ENCODE results near the gene HIVEP3. TPM values are rescaled to one million over a fixed set of nuclear protein-coding genes. Genes with fewer than 3 reads are reported as not detected.

Gene HIVEP3
- polyA plus RNA-seq, 1 of the 3 experiments (the other 2 are of a cell fraction) = 6.4 TPM

DNA sequence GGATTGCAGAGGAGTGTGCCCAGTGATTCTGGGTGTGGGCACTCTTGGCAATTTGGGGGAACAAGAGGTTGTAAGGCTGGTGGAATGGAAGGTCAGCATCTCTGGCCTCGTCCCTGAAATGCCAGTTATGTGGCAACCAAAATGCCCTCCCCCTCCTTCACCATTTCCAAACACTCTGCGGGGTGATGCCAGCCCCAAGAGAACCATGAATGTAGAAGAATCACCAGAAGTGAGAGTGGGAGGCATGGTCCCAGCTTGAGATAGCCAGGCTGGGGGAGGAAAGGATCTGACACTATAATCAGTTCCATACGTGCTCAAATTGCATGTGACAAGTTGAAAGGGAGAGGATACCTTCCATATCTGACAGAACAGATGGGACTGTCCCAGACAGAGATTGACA lies 345.5 kb downstream of the HIVEP3 start:
- no peaks in the 10 kb centered on the region for H3K36me3 ChIP-seq (replicated peaks in 1 of 2; ENCODE audit: control insufficient read depth in 1 of 2, insufficient read depth in 2 of 2, low read length in 1 of 2)
- no peak overlapping the region for H3K4me2 ChIP-seq
- no peak for TF ChIP-seq ELF1 (IDR thresholded peaks at IDR 0.05)
- TF ChIP-seq RFX5 (IDR thresholded peaks at IDR 0.05; ENCODE audit: low read length) = no peak
- TF ChIP-seq NFIC (IDR thresholded peaks at IDR 0.05; ENCODE audit: borderline replicate concordance) = no peak
- no peak for TF ChIP-seq SMC3 (IDR thresholded peaks at IDR 0.05; ENCODE audit: low read depth, low read length)
- TF ChIP-seq, protein P1, sequence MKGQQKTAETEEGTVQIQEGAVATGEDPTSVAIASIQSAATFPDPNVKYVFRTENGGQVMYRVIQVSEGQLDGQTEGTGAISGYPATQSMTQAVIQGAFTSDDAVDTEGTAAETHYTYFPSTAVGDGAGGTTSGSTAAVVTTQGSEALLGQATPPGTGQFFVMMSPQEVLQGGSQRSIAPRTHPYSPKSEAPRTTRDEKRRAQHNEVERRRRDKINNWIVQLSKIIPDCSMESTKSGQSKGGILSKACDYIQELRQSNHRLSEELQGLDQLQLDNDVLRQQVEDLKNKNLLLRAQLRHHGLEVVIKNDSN (IDR thresholded peaks at IDR 0.05; ENCODE audit: borderline replicate concordance, low read depth) = no peak
- no peak for TF ChIP-seq NRF1 (IDR thresholded peaks at IDR 0.05; ENCODE audit: low read depth, low read length)
- TF ChIP-seq RCOR1 (IDR thresholded peaks at IDR 0.05; ENCODE audit: low read length) = no peak
- TF ChIP-seq GABPA (IDR thresholded peaks at IDR 0.05; ENCODE audit: low read depth) = no peak
- no peak for TF ChIP-seq YY1 (IDR thresholded peaks at IDR 0.05; ENCODE audit: low read depth)
- no peak for TF ChIP-seq EZH2phosphoT487 (IDR thresholded peaks at IDR 0.05; ENCODE audit: borderline replicate concordance, low read depth)
- TF ChIP-seq RAD21 (IDR thresholded peaks at IDR 0.05; ENCODE audit: low read length) = no peak
- no peak for TF ChIP-seq MEF2A (IDR thresholded peaks at IDR 0.05; ENCODE audit: borderline replicate concordance, low read depth)
- no peak for TF ChIP-seq FOXJ3 (CRISPR knock-in tag; IDR thresholded peaks at IDR 0.05)
- no peak for TF ChIP-seq GATA2 (CRISPR knock-in tag; IDR thresholded peaks at IDR 0.05)
- no peak for TF ChIP-seq RXRA (IDR thresholded peaks at IDR 0.05; ENCODE audit: borderline replicate concordance, low read depth)
- no peak for TF ChIP-seq ZBTB33 (IDR thresholded peaks at IDR 0.05; ENCODE audit: borderline replicate concordance, low read depth)
- no peak for TF ChIP-seq MXI1 (IDR thresholded peaks at IDR 0.05; ENCODE audit: low read depth, low read length)
- no peaks in the 10 kb centered on the region for H3K27me3 ChIP-seq (ENCODE audit: insufficient read depth)
- H2AFZ ChIP-seq (ENCODE audit: low read depth) = no peak overlapping the region
- H3K9ac ChIP-seq = no peak overlapping the region
- H3K27ac ChIP-seq (ENCODE audit: low read depth in 2 of 2, low read length in 1 of 2) = no peak overlapping the region
- WGBS (ENCODE audit: low lambda C conversion rate) = 79% methylated on average over 3 of the region's 3 CpGs
- H3K9me2 ChIP-seq = no peaks in the 10 kb centered on the region
- ChIA-PET CTCF (interaction anchor here (0.6 to 4.2 kb wide), 73 partner anchors 8 to 1523 kb away, joined by 3 to 31 read pairs (median 5); partner anchors contain the start of gene HIVEP3), POLR2A (no interaction called here)
- DNase-seq = peak; percentile 31
- no peak overlapping the region for H3K4me3 ChIP-seq (ENCODE audit: low read depth in 2 of 2, low read length in 1 of 2)
- H3K79me2 ChIP-seq (ENCODE audit: insufficient read depth) = no peaks in the 10 kb centered on the region
- no peaks in the 10 kb centered on the region for H3F3A ChIP-seq (replicated peaks; ENCODE audit: insufficient read depth)
- H4K20me1 ChIP-seq (ENCODE audit: insufficient read depth) = no peaks in the 10 kb centered on the region
- no peaks in the 10 kb centered on the region for H3K9me3 ChIP-seq
- peaks cover 4 to 18% of the 10 kb centered on the region in 2 experiments; a peak in 3 of 4 replicates for H3K4me1 ChIP-seq (ENCODE audit: control insufficient read depth in 1 of 2, insufficient read depth in 2 of 2, low read depth in 1 of 2, low read length in 1 of 2)

GRCh38 chr1:41572224-41572623 lies 346.5 kb downstream of the HIVEP3 start:
- CTCF ChIA-PET = interaction anchor here (2.3 to 4.2 kb wide), 4 partner anchors 11 to 239 kb away, joined by 9 to 30 read pairs (median 22); no protein-coding TSS in a partner anchor
- no peaks in the 10 kb centered on the region for H3K79me2 ChIP-seq (ENCODE audit: insufficient read depth)

More at GRCh38 chr1:41572224-41572623, 346.5 kb downstream of the HIVEP3 start:
- 88% methylated on average over 5 of the region's 5 CpGs for WGBS (ENCODE audit: low lambda C conversion rate)
- Histone ChIP-seq H3K4me2 (no peak overlapping the region), H3K27me3 (ENCODE audit: insufficient read depth) (no peaks in the 10 kb centered on the region), H3K36me3 (replicated peaks in 1 of 2; ENCODE audit: control insufficient read depth in 1 of 2, insufficient read depth in 2 of 2, low read length in 1 of 2) (no peaks in the 10 kb centered on the region), H3K9me2 (no peaks in the 10 kb centered on the region), H3K9me3 (no peaks in the 10 kb centered on the region), H2AFZ (ENCODE audit: low read depth) (no peak overlapping the region), H3K4me1 (ENCODE audit: control insufficient read depth in 1 of 2, insufficient read depth in 2 of 2, low read depth in 1 of 2, low read length in 1 of 2) (peaks cover 4 to 18% of the 10 kb centered on the region in 2 experiments; a peak in 3 of 4 replicates), H4K20me1 (ENCODE audit: insufficient read depth) (no peaks in the 10 kb centered on the region), H3K9ac (no peak overlapping the region), H3K4me3 (ENCODE audit: low read depth in 2 of 2, low read length in 1 of 2) (no peak overlapping the region), H3K27ac (ENCODE audit: low read depth in 2 of 2, low read length in 1 of 2) (no peak overlapping the region), H3F3A (replicated peaks; ENCODE audit: insufficient read depth) (no peaks in the 10 kb centered on the region)
- TF ChIP-seq NRF1 (IDR thresholded peaks at IDR 0.05; ENCODE audit: low read depth, low read length) (no peak), FOXM1 (IDR thresholded peaks at IDR 0.05; ENCODE audit: low read depth) (no peak)
- POLR2A ChIA-PET = no interaction called here
- no peak for DNase-seq
